HG03432 (cell line): ENCODE measurements around the gene MLNR.

Experiments used
- ATAC-seq: cut with Tn5 transposase; IDR thresholded peaks from one replicate; pipeline ENCODE4 v1.9.1; 2021; ENCODE audit warnings: mild to moderate bottlenecking, moderate library complexity; ENCODE audit not compliant: unreplicated experiment

The MLNR gene

GRCh38 chr13:49220036-49220855, at the start of gene MLNR:
TSS of gene MLNR (plus strand) at chr13:49220338. CDS start at chr13:49220338, 0 bp downstream.
- no peak for ATAC-seq

- ATAC-seq: no peak
Observed at GRCh38 chr13:49171359-49171758, 48.8 kb upstream of the MLNR start.

GRCh38 chr13:49183672-49184325, 36.3 kb upstream of the MLNR start:
- no peak for ATAC-seq

- no peak for ATAC-seq
Observed at GRCh38 chr13:49184621-49185020, 35.5 kb upstream of the MLNR start.

GRCh38 chr13:49185264-49185663, 34.9 kb upstream of the MLNR start:
- no peak for ATAC-seq

- no peak for ATAC-seq
Observed at GRCh38 chr13:49190901-49191300, 29.2 kb upstream of the MLNR start.

- no peak for ATAC-seq
Observed at GRCh38 chr13:49206641-49207040, 13.5 kb upstream of the MLNR start.

GRCh38 chr13:49208619-49209018, 11.5 kb upstream of the MLNR start:
- ATAC-seq: no peak

- no peak for ATAC-seq
Observed at GRCh38 chr13:49210114-49210513, 10.0 kb upstream of the MLNR start.

GRCh38 chr13:49210669-49211068, 9.5 kb upstream of the MLNR start:
- ATAC-seq: no peak

- no peak for ATAC-seq
Observed at GRCh38 chr13:49213539-49213938, 6.6 kb upstream of the MLNR start.

- no peak for ATAC-seq
Observed at GRCh38 chr13:49213997-49214916, 5.9 kb upstream of the MLNR start.

GRCh38 chr13:49214917-49215376, 5.2 kb upstream of the MLNR start:
- peak; percentile 73 for ATAC-seq

- ATAC-seq: no peak
Observed at GRCh38 chr13:49216334-49216733, 3.8 kb upstream of the MLNR start.

GRCh38 chr13:49217962-49218492, 2.1 kb upstream of the MLNR start:
- no peak for ATAC-seq

- ATAC-seq: no peak
Observed at GRCh38 chr13:49218493-49219051, 1.6 kb upstream of the MLNR start.

GRCh38 chr13:49219647-49220035, 497 bp upstream of the MLNR start:
- no peak for ATAC-seq

- no peak for ATAC-seq
Observed at GRCh38 chr13:49220856-49221589, 885 bp downstream of the MLNR start.

- no peak for ATAC-seq
Observed at GRCh38 chr13:49221590-49221965, 1.4 kb downstream of the MLNR start.
